Upper lobe of right lung (tissue), 1 donor: ENCODE data around the gene CTDP1. TPM values are rescaled to one million over a fixed set of nuclear protein-coding genes. Genes with fewer than 3 reads are reported as not detected.

Experiments used
- ATAC-seq: fragments of 200-7000 bp; cut with Tn5 transposase; one replicate; pipeline ENCODE4 v1.9.1; 2020; ENCODE audit warnings: mild to moderate bottlenecking, moderate library complexity
- DNase-seq: peaks from one replicate; pipeline ENCODE4 v3.0.0-alpha.2; 2020
- H3K27ac ChIP-seq: fragments of 200-600 bp; one replicate; pipeline ENCODE4 v1.8.0; 2022
- H3K27me3 ChIP-seq: fragments of 200-600 bp; one replicate; pipeline ENCODE4 v1.8.0; 2022; ENCODE audit warnings: mild to moderate bottlenecking
- H3K36me3 ChIP-seq: fragments of 200-600 bp; one replicate; pipeline ENCODE4 v1.8.0; 2022
- H3K4me1 ChIP-seq: fragments of 200-600 bp; one replicate; pipeline ENCODE4 v1.8.0; 2022
- H3K4me3 ChIP-seq: fragments of 200-600 bp; one replicate; pipeline ENCODE4 v1.8.0; 2022; ENCODE audit warnings: mild to moderate bottlenecking
- H3K9me3 ChIP-seq: fragments of 200-600 bp; one replicate; pipeline ENCODE4 v1.8.0; 2022
- CTCF ChIP-seq: fragments of 200-600 bp; IDR thresholded peaks from one replicate; pipeline ENCODE4 v1.8.0; 2022; ENCODE audit warnings: antibody characterized with exemption
- intact Hi-C: fragments of 100-400 bp; cut with DNase I; formaldehyde crosslinking; loops from one replicate; pipeline ENCODE4 v1.11.0; 2022
- total RNA-seq: library from RNA; stranded (reverse); fragmentation: NEBNext Ultra II Directional; extraction: Animal tissue kit (Norgen Biotek cat#: 25700); gene quantifications from one replicate; pipeline ENCODE4 v1.2.1, GENCODE V29; 2021
- donor health status: DM: no; HTN: yes; CAD: no; lungs with severe emphysema.

CTDP1 gene
- total RNA-seq, 1 donor from 2014 or later, result 23.0 TPM

- ATAC-seq (no peak), DNase-seq (no peak)
- intact Hi-C loops, result no loop called here
- H3K27ac ChIP-seq, result no peak overlapping the region
- no peaks in the 10 kb centered on the region for H3K27me3 ChIP-seq
- H3K4me3 ChIP-seq, result no peak overlapping the region
- H3K4me1 ChIP-seq, result no peaks in the 10 kb centered on the region
- TF ChIP-seq CTCF, result no peak
- no peaks in the 10 kb centered on the region for H3K9me3 ChIP-seq
- peaks cover 80% of the 10 kb centered on the region for H3K36me3 ChIP-seq
These were observed 23.3 kb downstream of the CTDP1 start for GRCh38 chr18:79702906-79703305.

- Histone ChIP-seq H3K4me1 (no peaks in the 10 kb centered on the region), H3K36me3 (peaks cover 79% of the 10 kb centered on the region), H3K4me3 (no peak overlapping the region), H3K27me3 (no peaks in the 10 kb centered on the region), H3K27ac (no peak overlapping the region), H3K9me3 (no peaks in the 10 kb centered on the region)
- DNase-seq, result no peak
- no peak for ATAC-seq
- intact Hi-C loops, result no loop called here
- no peak for TF ChIP-seq CTCF
These were observed 25.0 kb downstream of the CTDP1 start for GRCh38 chr18:79704631-79705030.

GRCh38 chr18:79705272-79705671 lies 25.7 kb downstream of the CTDP1 start:
- DNase-seq (no peak), ATAC-seq (no peak)
- peaks cover 80% of the 10 kb centered on the region for H3K36me3 ChIP-seq
- no peak overlapping the region for H3K27ac ChIP-seq
- no peaks in the 10 kb centered on the region for H3K4me1 ChIP-seq
- H3K9me3 ChIP-seq, result no peaks in the 10 kb centered on the region
- no peak for TF ChIP-seq CTCF
- H3K4me3 ChIP-seq, result no peak overlapping the region
- no peaks in the 10 kb centered on the region for H3K27me3 ChIP-seq
- intact Hi-C loops, result no loop called here

GRCh38 chr18:79706006-79706405 lies 26.4 kb downstream of the CTDP1 start:
- DNase-seq (no peak), ATAC-seq (no peak)
- H3K9me3 ChIP-seq, result no peaks in the 10 kb centered on the region
- no peak overlapping the region for H3K4me3 ChIP-seq
- no peaks in the 10 kb centered on the region for H3K27me3 ChIP-seq
- intact Hi-C loops, result no loop called here
- no peaks in the 10 kb centered on the region for H3K4me1 ChIP-seq
- peaks cover 80% of the 10 kb centered on the region for H3K36me3 ChIP-seq
- no peak for TF ChIP-seq CTCF
- H3K27ac ChIP-seq, result no peak overlapping the region

- DNase-seq (no peak), ATAC-seq (no peak)
- Histone ChIP-seq H3K36me3 (peaks cover 77% of the 10 kb centered on the region), H3K4me1 (no peaks in the 10 kb centered on the region), H3K27me3 (no peaks in the 10 kb centered on the region), H3K9me3 (no peaks in the 10 kb centered on the region), H3K4me3 (no peak overlapping the region), H3K27ac (no peak overlapping the region)
- no peak for TF ChIP-seq CTCF
- intact Hi-C loops, result no loop called here
These were observed 27.1 kb downstream of the CTDP1 start for GRCh38 chr18:79706658-79707057.

- no peaks in the 10 kb centered on the region for H3K4me1 ChIP-seq
- no peak overlapping the region for H3K27ac ChIP-seq
- no peaks in the 10 kb centered on the region for H3K9me3 ChIP-seq
- TF ChIP-seq CTCF, result no peak
- ATAC-seq (no peak), DNase-seq (no peak)
- peaks cover 72% of the 10 kb centered on the region for H3K36me3 ChIP-seq
- no peaks in the 10 kb centered on the region for H3K27me3 ChIP-seq
- intact Hi-C loops, result no loop called here
- no peak overlapping the region for H3K4me3 ChIP-seq
These were observed 27.6 kb downstream of the CTDP1 start for GRCh38 chr18:79707239-79707638.
